Measurements from ENCODE around the gene UNC80. TPM values are rescaled to one million over a fixed set of nuclear protein-coding genes. Genes with fewer than 3 reads are reported as not detected.

UNC80 gene
- polyA plus RNA-seq, 3 donors, result under 0.01 TPM; not detected in 2

DNA sequence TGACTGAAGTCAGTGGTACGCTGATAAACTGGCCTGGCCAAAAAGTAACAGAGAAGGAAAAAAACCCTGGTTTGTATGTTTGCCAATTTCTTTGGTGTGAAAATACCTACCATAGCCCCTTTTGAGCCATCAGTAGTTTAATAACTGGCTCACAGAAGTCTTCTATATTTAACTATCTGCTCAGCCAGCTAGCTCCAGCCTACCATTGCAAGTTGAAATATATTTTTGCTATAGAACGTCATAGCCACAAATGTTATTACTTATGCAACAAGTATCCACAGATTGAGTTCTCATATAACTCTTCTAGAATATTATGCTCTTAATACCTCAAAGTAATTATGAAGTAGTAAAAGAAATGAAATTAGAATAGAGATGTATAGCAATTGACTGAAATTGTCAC is 256.0 kb downstream of the UNC80 start:
- no peak overlapping the region for H3K27ac Mint-ChIP-seq

DNA sequence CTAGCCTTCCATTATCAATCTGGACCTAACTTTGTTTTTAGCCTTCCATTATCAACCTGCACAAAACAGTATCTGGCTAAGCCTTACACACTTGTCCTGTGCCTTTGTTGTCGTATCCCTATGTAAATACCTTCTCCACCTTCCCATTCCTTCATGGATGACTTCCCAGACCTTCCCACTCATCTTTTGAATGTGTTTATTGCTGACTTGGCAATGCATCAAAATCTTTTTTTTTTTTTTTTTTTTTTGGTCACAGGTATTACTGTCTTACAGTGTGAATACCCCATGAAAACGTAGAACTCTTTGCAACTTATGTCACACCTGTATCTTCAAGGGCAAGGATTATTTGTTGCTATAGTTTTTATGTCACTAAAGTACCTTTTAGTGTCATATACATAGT is 256.5 kb downstream of the UNC80 start:
- no peaks in the 10 kb centered on the region for H3K27me3 ChIP-seq (ENCODE audit: control insufficient read depth in 2 of 2, insufficient read depth in 2 of 2, low read length in 2 of 2)
- H3K27me3 Mint-ChIP-seq (ENCODE audit: low read depth in 3 of 3), result no peaks in the 10 kb centered on the region
- H4K20me1 ChIP-seq (ENCODE audit: insufficient read depth, low read length), result no peaks in the 10 kb centered on the region
- H3K36me3 ChIP-seq (replicated peaks in 1 of 2; ENCODE audit: control insufficient read depth in 1 of 2, insufficient read depth in 2 of 2, low read length in 2 of 2), result peaks cover 28 to 66% of the 10 kb centered on the region in 2 donors
- H2AFZ ChIP-seq (ENCODE audit: insufficient read depth, low read depth, low read length, poor library complexity, severe bottlenecking), result no peak overlapping the region
- TF ChIP-seq, protein P1, sequence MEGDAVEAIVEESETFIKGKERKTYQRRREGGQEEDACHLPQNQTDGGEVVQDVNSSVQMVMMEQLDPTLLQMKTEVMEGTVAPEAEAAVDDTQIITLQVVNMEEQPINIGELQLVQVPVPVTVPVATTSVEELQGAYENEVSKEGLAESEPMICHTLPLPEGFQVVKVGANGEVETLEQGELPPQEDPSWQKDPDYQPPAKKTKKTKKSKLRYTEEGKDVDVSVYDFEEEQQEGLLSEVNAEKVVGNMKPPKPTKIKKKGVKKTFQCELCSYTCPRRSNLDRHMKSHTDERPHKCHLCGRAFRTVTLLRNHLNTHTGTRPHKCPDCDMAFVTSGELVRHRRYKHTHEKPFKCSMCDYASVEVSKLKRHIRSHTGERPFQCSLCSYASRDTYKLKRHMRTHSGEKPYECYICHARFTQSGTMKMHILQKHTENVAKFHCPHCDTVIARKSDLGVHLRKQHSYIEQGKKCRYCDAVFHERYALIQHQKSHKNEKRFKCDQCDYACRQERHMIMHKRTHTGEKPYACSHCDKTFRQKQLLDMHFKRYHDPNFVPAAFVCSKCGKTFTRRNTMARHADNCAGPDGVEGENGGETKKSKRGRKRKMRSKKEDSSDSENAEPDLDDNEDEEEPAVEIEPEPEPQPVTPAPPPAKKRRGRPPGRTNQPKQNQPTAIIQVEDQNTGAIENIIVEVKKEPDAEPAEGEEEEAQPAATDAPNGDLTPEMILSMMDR (IDR thresholded peaks at IDR 0.05), result no peak
- no peaks in the 10 kb centered on the region for H3K9me3 Mint-ChIP-seq
- H3K36me3 Mint-ChIP-seq, result peaks cover 48 to 68% of the 10 kb centered on the region in 2 donors
- no peak for DNase-seq
- no peak overlapping the region for H3K9ac ChIP-seq (ENCODE audit: insufficient read depth, low read length, poor library complexity, severe bottlenecking)
- H3K4me1 Mint-ChIP-seq, result no peaks in the 10 kb centered on the region
- H3K4me3 ChIP-seq (replicated peaks in 1 of 3; ENCODE audit: low read depth in 2 of 3, low read length in 3 of 3), result no peak overlapping the region
- H3K27ac Mint-ChIP-seq, result no peak overlapping the region
- no peaks in the 10 kb centered on the region for H3K4me1 ChIP-seq (ENCODE audit: control insufficient read depth in 1 of 2, insufficient read depth in 2 of 2, low read length in 2 of 2)
- H3K4me3 Mint-ChIP-seq, result no peak overlapping the region
- no peak overlapping the region for H3K27ac ChIP-seq (ENCODE audit: low read depth in 1 of 2, low read length in 2 of 2)
- H3K79me2 ChIP-seq (ENCODE audit: insufficient read depth, low read length), result no peaks in the 10 kb centered on the region
- intact Hi-C loops (cut with micrococcal nuclease), result no loop called here
- no peak overlapping the region for H3K4me2 ChIP-seq (replicated peaks; ENCODE audit: extremely low read depth, low read length, poor library complexity, severe bottlenecking)
- WGBS (ENCODE audit: insufficient coverage), result no CpG with 5 or more reads among the region's 2 CpGs
- H3K9me3 ChIP-seq (replicated peaks in 1 of 2; ENCODE audit: control insufficient read depth in 1 of 2, insufficient read depth in 1 of 2, low read length in 2 of 2), result no peaks in the 10 kb centered on the region

More for the DNA sequence above, 256.0 kb downstream of the UNC80 start:
- no peaks in the 10 kb centered on the region for H3K4me1 Mint-ChIP-seq
- no peak overlapping the region for H2AFZ ChIP-seq (ENCODE audit: insufficient read depth, low read depth, low read length, poor library complexity, severe bottlenecking)
- no peaks in the 10 kb centered on the region for H3K79me2 ChIP-seq (ENCODE audit: insufficient read depth, low read length)
- peaks cover 53 to 73% of the 10 kb centered on the region in 2 donors for H3K36me3 Mint-ChIP-seq
- no peaks in the 10 kb centered on the region for H4K20me1 ChIP-seq (ENCODE audit: insufficient read depth, low read length)
- no peaks in the 10 kb centered on the region for H3K9me3 Mint-ChIP-seq
- H3K4me3 ChIP-seq (replicated peaks in 1 of 3; ENCODE audit: low read depth in 2 of 3, low read length in 3 of 3), result no peak overlapping the region
- H3K27me3 Mint-ChIP-seq (ENCODE audit: low read depth in 3 of 3), result no peaks in the 10 kb centered on the region
- intact Hi-C loops (cut with micrococcal nuclease), result no loop called here
- TF ChIP-seq, protein P1 (IDR thresholded peaks at IDR 0.05), result no peak
- H3K27me3 ChIP-seq (ENCODE audit: control insufficient read depth in 2 of 2, insufficient read depth in 2 of 2, low read length in 2 of 2), result no peaks in the 10 kb centered on the region
- H3K36me3 ChIP-seq (replicated peaks in 1 of 2; ENCODE audit: control insufficient read depth in 1 of 2, insufficient read depth in 2 of 2, low read length in 2 of 2), result peaks cover 34 to 71% of the 10 kb centered on the region in 2 donors
- no peaks in the 10 kb centered on the region for H3K4me1 ChIP-seq (ENCODE audit: control insufficient read depth in 1 of 2, insufficient read depth in 2 of 2, low read length in 2 of 2)
- WGBS (ENCODE audit: insufficient coverage), result no CpG with 5 or more reads among the region's 2 CpGs
- DNase-seq, result no peak
- H3K27ac ChIP-seq (ENCODE audit: low read depth in 1 of 2, low read length in 2 of 2), result no peak overlapping the region
- H3K4me3 Mint-ChIP-seq, result no peak overlapping the region
- no peaks in the 10 kb centered on the region for H3K9me3 ChIP-seq (replicated peaks in 1 of 2; ENCODE audit: control insufficient read depth in 1 of 2, insufficient read depth in 1 of 2, low read length in 2 of 2)
- H3K4me2 ChIP-seq (replicated peaks; ENCODE audit: extremely low read depth, low read length, poor library complexity, severe bottlenecking), result no peak overlapping the region
- no peak overlapping the region for H3K9ac ChIP-seq (ENCODE audit: insufficient read depth, low read length, poor library complexity, severe bottlenecking)
